HepG2 (cell line): Measurements from ENCODE around the gene TXNRD3. TPM values are rescaled to one million over a fixed set of nuclear protein-coding genes. Genes with fewer than 3 reads are reported as not detected.

ENCODE experiments used
- AHR ChIP-seq: IDR thresholded peaks from 2 replicates; pipeline ENCODE4 v1.6.1; 2018; ENCODE audit warnings: missing genetic modification reagents, missing compliant biosample characterization
- BCL6 ChIP-seq: IDR thresholded peaks from 2 replicates; pipeline ENCODE4 v1.6.1; 2016; ENCODE audit warnings: missing genetic modification reagents, missing compliant biosample characterization
- IRF2 ChIP-seq: IDR thresholded peaks from 2 replicates; pipeline ENCODE4 v1.6.1; 2018; ENCODE audit warnings: missing genetic modification reagents, missing compliant biosample characterization
- KLF6 ChIP-seq: IDR thresholded peaks from 2 replicates; pipeline ENCODE4 v1.8.0; 2016; ENCODE audit warnings: missing biosample characterization, missing genetic modification reagents
- RBM22 ChIP-seq: fragments of 200-400 bp; formaldehyde crosslinking; optimal IDR thresholded peaks from 2 replicates; pipeline ENCODE3; 2017; ENCODE audit warnings: mild to moderate bottlenecking, low read length, moderate library complexity
- STAG1 ChIP-seq: sonication (generic); formaldehyde crosslinking; IDR thresholded peaks from 2 replicates; pipeline ENCODE4 v1.4.0; 2020; ENCODE audit warnings: missing genetic modification reagents
- ZBTB40 ChIP-seq, 2 experiments: fragments of 450-650 bp in 1 of 2; sonication (generic) in 1 of 2; formaldehyde crosslinking in 1 of 2; IDR thresholded peaks; 2 replicates each; pipeline versions ENCODE4 v1.6.1 to v1.8.0; 2016 to 2022; ENCODE audit warnings: antibody characterized with exemption in 1 of 2, mild to moderate bottlenecking in 1 of 2, missing genetic modification reagents in 1 of 2
- ZNF138 ChIP-seq: sonication (generic); formaldehyde crosslinking; IDR thresholded peaks from 2 replicates; pipeline ENCODE4 v1.5.0; 2020; ENCODE audit warnings: mild to moderate bottlenecking, low read depth, missing genetic modification reagents
- ZNF335 ChIP-seq: sonication (generic); formaldehyde crosslinking; IDR thresholded peaks from 2 replicates; pipeline ENCODE4 v1.4.0; 2020; ENCODE audit warnings: missing genetic modification reagents
- ZNF33A ChIP-seq: sonication (generic); formaldehyde crosslinking; IDR thresholded peaks from 2 replicates; pipeline ENCODE4 v1.5.1; 2020; ENCODE audit warnings: missing genetic modification reagents, mild to moderate bottlenecking, moderate library complexity, borderline replicate concordance
- ZNF546 ChIP-seq: sonication (generic); formaldehyde crosslinking; conservative IDR thresholded peaks from 2 replicates; pipeline ENCODE4 v1.8.1; 2023; ENCODE audit warnings: mild to moderate bottlenecking, missing genetic modification reagents
- ZNF598 ChIP-seq: sonication (generic); formaldehyde crosslinking; IDR thresholded peaks from 2 replicates; pipeline ENCODE4 v1.5.1; 2020; ENCODE audit warnings: mild to moderate bottlenecking, missing genetic modification reagents, borderline replicate concordance
- ZNF615 ChIP-seq: sonication (generic); formaldehyde crosslinking; IDR thresholded peaks from 2 replicates; pipeline ENCODE4 v1.5.0; 2020; ENCODE audit warnings: mild to moderate bottlenecking, missing genetic modification reagents, borderline replicate concordance
- ZNF766 ChIP-seq: sonication (generic); formaldehyde crosslinking; IDR thresholded peaks from 2 replicates; pipeline ENCODE4 v1.5.0; 2020; ENCODE audit warnings: missing genetic modification reagents, borderline replicate concordance
- ZNF790 ChIP-seq: sonication (generic); formaldehyde crosslinking; IDR thresholded peaks from 2 replicates; pipeline ENCODE4 v1.8.0; 2022; ENCODE audit warnings: missing genetic modification reagents, mild to moderate bottlenecking, borderline replicate concordance
- polyA plus RNA-seq, 8 experiments: library from polyadenylated mRNA; depleted of rRNA in 3 of 8; stranded (reverse) in 7 of 8; unstranded in 1 of 8; fragments of >200 nt; fragmentation: Illumina TruSeq in 4 of 8; extraction: Trizol in 4 of 8; gene quantifications; 2 replicates each; pipeline versions ENCODE4 v1.2.1 to v1.2.3, GENCODE V29; 2011 to 2016; ENCODE audit warnings: low read depth in 4 of 8, missing spikeins in 1 of 8, mixed read lengths in 1 of 8; ENCODE audit not compliant: insufficient read depth in 1 of 8
- total RNA-seq, 5 experiments: library from RNA; depleted of rRNA; stranded (reverse); fragments of >200 nt; fragmentation: Illumina TruSeq; extraction: Trizol; gene quantifications; 2 replicates each; pipeline ENCODE4 v1.2.3, GENCODE V29; 2016; ENCODE audit warnings: low read depth in 1 of 5
- TF ChIP-seq, protein P1 (sequence below): sonication (generic); formaldehyde crosslinking; IDR thresholded peaks from 2 replicates; pipeline ENCODE4 v1.4.0; 2020; ENCODE audit warnings: missing genetic modification reagents, mild to moderate bottlenecking, borderline replicate concordance

The TXNRD3 gene
- total and polyA plus RNA-seq, 2 of the 13 experiments (the other 11 are each of a cell fraction or from before 2014, with no cell fraction given), result 4.8 to 20.7 TPM

- TF ChIP-seq ZBTB40 (IDR thresholded peaks at IDR 0.05) (no peak), ZBTB40 (CRISPR knock-in tag; IDR thresholded peaks at IDR 0.05) (0 out of 2 replicates have a peak, but pooled peaks have one; percentile 56), BCL6 (CRISPR knock-in tag) (peak; percentile 79), ZNF790 (no peak), ZNF335 (CRISPR knock-in tag) (no peak), RBM22 (no peak), ZNF766 (no peak), IRF2 (CRISPR knock-in tag) (peak; percentile 88), ZNF546 (CRISPR knock-in tag) (no peak), STAG1 (CRISPR knock-in tag) (peak; percentile 35; the same call in 1 of the 2 replicates), AHR (CRISPR knock-in tag) (peak; percentile 45; the same call in 1 of the 2 replicates), KLF6 (CRISPR knock-in tag) (0 out of 2 replicates have a peak, but pooled peaks have one; percentile 18), ZNF615 (CRISPR knock-in tag) (no peak), ZNF598 (0 out of 2 replicates have a peak, but pooled peaks have one; percentile 64), ZNF33A (CRISPR knock-in tag) (no peak), ZNF138 (CRISPR knock-in tag) (no peak)
- TF ChIP-seq, protein P1, sequence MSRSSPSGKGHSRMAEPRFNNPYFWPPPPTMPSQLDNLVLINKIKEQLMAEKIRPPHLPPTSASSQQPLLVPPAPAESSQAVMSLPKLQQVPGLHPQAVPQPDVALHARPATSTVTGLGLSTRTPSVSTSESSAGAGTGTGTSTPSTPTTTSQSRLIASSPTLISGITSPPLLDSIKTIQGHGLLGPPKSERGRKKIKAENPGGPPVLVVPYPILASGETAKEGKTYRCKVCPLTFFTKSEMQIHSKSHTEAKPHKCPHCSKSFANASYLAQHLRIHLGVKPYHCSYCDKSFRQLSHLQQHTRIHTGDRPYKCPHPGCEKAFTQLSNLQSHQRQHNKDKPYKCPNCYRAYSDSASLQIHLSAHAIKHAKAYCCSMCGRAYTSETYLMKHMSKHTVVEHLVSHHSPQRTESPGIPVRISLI (CRISPR knock-in tag), result no peak
Measured at GRCh38 chr3:126703512-126704493, 48.9 kb upstream of the TXNRD3 start, which contains the start of gene CHCHD6 (continued).
